ENCODE measurements around the gene DGLUCY.

The DGLUCY gene

DNA sequence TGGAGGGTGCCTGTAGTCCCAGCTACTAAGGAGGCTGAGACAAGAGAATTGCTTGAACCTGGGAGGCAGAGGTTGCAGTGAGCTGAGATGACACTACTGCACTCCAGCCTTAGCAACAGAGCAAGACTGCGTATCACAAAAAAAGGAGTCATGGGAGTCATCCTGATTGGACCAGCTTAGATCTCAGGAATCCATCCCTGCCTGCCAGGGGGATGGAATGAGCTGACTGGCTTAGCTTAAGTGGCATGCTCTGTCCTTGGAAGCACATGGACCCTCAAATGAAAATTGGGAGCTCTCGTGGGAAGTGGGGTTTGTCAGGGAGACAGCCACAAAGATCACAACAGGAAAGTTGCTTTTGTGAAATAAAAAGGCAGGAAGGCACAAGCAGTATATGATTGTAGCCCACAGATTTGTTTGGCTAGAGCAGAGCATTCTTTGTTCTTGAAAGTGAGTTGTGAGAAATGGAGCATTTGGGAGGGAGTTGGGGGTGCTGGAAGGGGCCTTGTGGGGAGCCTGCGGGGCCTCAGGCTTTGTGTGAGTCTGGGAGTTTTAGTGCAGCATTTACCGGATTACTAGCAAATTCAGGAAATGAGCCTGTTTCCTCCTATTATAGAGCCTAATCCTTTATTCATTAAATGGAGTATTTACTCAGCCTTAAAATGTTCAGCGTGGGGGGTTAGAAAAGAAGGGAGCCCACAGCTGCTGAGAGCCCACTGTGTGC is 30.7 kb downstream of the DGLUCY start:
- in situ Hi-C loops (cut with MboI; ENCODE audit: low sequenced_read_pairs, unreplicated experiment), result no loop called here
- TF ChIP-seq, protein P1, sequence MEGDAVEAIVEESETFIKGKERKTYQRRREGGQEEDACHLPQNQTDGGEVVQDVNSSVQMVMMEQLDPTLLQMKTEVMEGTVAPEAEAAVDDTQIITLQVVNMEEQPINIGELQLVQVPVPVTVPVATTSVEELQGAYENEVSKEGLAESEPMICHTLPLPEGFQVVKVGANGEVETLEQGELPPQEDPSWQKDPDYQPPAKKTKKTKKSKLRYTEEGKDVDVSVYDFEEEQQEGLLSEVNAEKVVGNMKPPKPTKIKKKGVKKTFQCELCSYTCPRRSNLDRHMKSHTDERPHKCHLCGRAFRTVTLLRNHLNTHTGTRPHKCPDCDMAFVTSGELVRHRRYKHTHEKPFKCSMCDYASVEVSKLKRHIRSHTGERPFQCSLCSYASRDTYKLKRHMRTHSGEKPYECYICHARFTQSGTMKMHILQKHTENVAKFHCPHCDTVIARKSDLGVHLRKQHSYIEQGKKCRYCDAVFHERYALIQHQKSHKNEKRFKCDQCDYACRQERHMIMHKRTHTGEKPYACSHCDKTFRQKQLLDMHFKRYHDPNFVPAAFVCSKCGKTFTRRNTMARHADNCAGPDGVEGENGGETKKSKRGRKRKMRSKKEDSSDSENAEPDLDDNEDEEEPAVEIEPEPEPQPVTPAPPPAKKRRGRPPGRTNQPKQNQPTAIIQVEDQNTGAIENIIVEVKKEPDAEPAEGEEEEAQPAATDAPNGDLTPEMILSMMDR (IDR thresholded peaks at IDR 0.05; ENCODE audit: borderline replicate concordance, control extremely low read depth, extremely low read depth, insufficient read depth, missing control alignments), result no peak
- DNase-seq (ENCODE audit: low spot score), result no peak

DNA sequence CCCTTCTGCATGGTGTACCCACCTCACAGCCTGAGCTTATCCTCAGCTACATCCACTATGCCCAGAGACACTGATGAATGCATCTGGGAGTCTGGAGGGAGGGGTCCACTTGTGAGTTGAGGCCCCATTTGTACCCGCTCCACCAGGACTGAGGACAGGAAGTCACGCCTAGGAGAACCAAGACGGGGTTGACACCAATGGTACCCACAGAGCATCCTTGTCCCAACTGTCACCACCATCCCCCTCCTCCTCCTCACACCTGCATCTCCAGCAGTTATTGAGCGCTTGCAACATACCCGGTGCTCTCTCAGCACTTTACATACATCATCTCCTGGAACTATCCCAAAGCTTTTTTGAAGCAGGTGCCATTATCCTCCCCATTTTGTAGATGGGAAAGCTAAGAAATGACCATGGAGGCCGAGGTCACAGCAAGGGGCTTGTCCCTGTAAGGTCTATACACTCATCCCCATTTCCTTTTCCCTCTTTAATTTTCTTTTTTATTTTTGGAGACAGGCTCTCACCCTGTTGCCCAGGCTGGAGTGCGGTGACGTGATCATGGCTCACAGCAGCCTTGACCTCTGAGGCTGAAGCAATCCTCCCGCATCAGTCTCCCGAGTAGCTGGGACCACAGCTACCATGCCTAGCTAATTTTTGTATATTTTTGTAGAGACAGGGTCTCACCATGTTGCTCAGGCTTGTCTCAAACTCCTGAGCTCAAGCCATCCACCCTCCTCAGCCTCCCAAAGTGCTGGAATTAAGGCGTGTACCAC is 31.7 kb downstream of the DGLUCY start:
- no peak for DNase-seq (ENCODE audit: low spot score)
- TF ChIP-seq, protein P1 (IDR thresholded peaks at IDR 0.05; ENCODE audit: borderline replicate concordance, control extremely low read depth, extremely low read depth, insufficient read depth, missing control alignments), result no peak
- in situ Hi-C loops (cut with MboI; ENCODE audit: low sequenced_read_pairs, unreplicated experiment), result no loop called here

DNA sequence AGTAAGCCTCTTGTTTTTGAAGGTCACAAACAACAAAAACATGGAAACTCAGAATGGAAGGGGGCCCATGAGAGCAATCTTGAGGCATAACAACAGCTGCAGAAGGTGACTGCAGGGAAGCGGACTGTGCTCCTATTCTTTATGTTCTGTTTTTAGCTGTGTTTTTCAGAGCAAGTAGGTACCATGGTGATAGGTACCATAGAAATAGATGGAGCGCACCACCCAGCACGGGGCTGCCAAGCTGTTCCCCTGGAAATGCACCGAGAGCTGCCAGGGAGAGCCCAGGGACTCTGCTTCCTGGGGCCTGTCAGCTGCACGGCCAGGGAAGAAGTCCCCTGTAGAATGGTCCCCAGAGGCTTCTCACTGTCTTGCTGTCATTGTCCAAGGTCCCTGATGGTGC is 32.8 kb downstream of the DGLUCY start:
- in situ Hi-C loops (cut with MboI; ENCODE audit: low sequenced_read_pairs, unreplicated experiment), result no loop called here
- TF ChIP-seq, protein P1 (IDR thresholded peaks at IDR 0.05; ENCODE audit: borderline replicate concordance, control extremely low read depth, extremely low read depth, insufficient read depth, missing control alignments), result no peak
- DNase-seq (ENCODE audit: low spot score), result no peak

DNA sequence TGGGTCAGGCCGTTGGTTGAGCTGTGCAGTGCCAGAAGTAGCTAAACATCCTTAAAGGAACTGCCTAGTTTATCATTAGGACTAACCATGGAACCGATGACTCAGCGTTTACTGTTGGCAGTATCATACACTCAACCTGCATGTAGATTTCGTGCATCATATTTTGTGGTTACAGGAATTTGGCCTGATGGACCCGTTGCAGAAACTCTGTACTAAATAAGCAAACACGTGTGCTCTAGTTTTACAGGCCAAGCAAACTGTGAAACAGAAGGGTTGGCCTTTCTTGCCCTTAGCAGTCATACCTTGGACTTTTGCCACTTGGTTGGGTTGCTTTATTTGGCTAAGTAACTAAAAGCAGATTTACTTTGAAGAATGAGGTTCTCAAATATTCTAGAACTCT is 35.6 kb downstream of the DGLUCY start:
- TF ChIP-seq, protein P1 (IDR thresholded peaks at IDR 0.05; ENCODE audit: borderline replicate concordance, control extremely low read depth, extremely low read depth, insufficient read depth, missing control alignments), result no peak
- in situ Hi-C loops (cut with MboI; ENCODE audit: low sequenced_read_pairs, unreplicated experiment), result no loop called here
- no peak for DNase-seq (ENCODE audit: low spot score)

DNA sequence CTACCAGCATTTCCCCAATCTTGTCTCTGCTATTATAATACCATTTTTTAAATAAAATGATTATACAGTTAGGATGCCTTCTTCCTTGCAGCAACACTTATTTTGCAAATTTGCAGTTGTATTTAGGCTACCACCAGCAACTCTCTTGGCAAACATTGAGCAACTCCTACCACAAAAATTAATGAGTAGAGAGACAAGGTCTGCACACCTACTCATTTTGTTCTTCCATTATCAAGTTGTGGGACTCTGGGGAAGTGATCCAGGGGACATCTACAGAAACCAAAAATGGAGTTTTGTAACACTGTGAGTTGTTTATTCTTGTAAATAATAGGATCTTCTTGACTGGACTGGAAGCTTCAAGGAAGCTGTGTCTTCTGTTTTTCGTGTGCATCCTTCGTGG is 38.6 kb downstream of the DGLUCY start:
- in situ Hi-C loops (cut with MboI; ENCODE audit: low sequenced_read_pairs, unreplicated experiment), result no loop called here
- TF ChIP-seq, protein P1 (IDR thresholded peaks at IDR 0.05; ENCODE audit: borderline replicate concordance, control extremely low read depth, extremely low read depth, insufficient read depth, missing control alignments), result no peak
- DNase-seq (ENCODE audit: low spot score), result no peak

DNA sequence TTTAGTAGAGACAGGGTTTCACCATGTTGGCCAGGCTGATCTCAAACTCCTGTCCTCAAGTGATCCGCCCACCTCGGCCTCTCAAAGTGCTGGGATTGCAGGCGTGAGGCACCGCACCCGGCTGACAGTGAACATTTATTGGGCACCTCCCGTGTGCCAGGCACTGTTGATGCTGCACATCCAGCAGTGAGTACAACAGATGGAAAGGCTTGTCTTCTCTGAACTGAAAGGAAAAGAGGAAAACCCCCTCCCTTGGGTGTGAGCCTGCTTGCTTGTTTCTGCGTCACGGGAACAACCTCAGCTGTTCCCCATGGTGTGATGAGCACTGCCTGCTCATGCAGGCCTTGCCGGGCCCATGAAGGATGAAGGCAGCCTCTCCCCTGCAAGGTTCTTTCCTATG is 39.5 kb downstream of the DGLUCY start:
- in situ Hi-C loops (cut with MboI; ENCODE audit: low sequenced_read_pairs, unreplicated experiment), result no loop called here

More for the DNA sequence above, 39.5 kb downstream of the DGLUCY start:
- DNase-seq (ENCODE audit: low spot score), result no peak
- TF ChIP-seq, protein P1 (IDR thresholded peaks at IDR 0.05; ENCODE audit: borderline replicate concordance, control extremely low read depth, extremely low read depth, insufficient read depth, missing control alignments), result no peak

Measured in GM13976 (cell line).